C4-2B (cell line): ENCODE results near the gene KLF15.

Experiments
- H3K27ac ChIP-seq: fragments of 450-650 bp; 2 replicates; pipeline ENCODE4 v1.5.1; 2017
- CTCF ChIP-seq: fragments of 450-650 bp; conservative IDR thresholded peaks from 2 replicates; pipeline ENCODE4 v1.5.1; 2017; ENCODE audit warnings: mild to moderate bottlenecking
- ZFX ChIP-seq: fragments of 450-650 bp; IDR thresholded peaks from 2 replicates; pipeline ENCODE4 v1.6.1; 2017

Gene KLF15

GRCh38 chr3:126316031-126316461 lies 41.2 kb downstream of the KLF15 start:
- no peak overlapping the region for H3K27ac ChIP-seq
- no peak for TF ChIP-seq ZFX
- TF ChIP-seq CTCF: no peak

- H3K27ac ChIP-seq: no peak overlapping the region
- TF ChIP-seq ZFX: no peak
- TF ChIP-seq CTCF: no peak
These were observed 42.2 kb downstream of the KLF15 start for GRCh38 chr3:126314790-126315658.

- TF ChIP-seq CTCF (no peak), ZFX (no peak)
- H3K27ac ChIP-seq: no peak overlapping the region
These were observed 42.9 kb downstream of the KLF15 start for GRCh38 chr3:126314305-126314789.

- no peak overlapping the region for H3K27ac ChIP-seq
- TF ChIP-seq CTCF: no peak
- TF ChIP-seq ZFX: no peak
These were observed 43.5 kb downstream of the KLF15 start for GRCh38 chr3:126313580-126314304.

GRCh38 chr3:126313166-126313565 lies 44.0 kb downstream of the KLF15 start:
- no peak overlapping the region for H3K27ac ChIP-seq
- TF ChIP-seq CTCF (no peak), ZFX (no peak)

- no peak overlapping the region for H3K27ac ChIP-seq
- TF ChIP-seq ZFX: no peak
- TF ChIP-seq CTCF: no peak
These were observed 44.9 kb downstream of the KLF15 start for GRCh38 chr3:126312341-126312740.
